B cell (primary cell): ENCODE measurements around the gene COX6B2. TPM values are rescaled to one million over a fixed set of nuclear protein-coding genes. Genes with fewer than 3 reads are reported as not detected.

ENCODE experiments used
- ATAC-seq: fragments of 200-7000 bp; cut with Tn5 transposase; one replicate; pipeline ENCODE4 v1.10.0; 2021; ENCODE audit warnings: low read depth, mild to moderate bottlenecking, moderate number of reproducible peaks, moderate library complexity
- CTCF ChIA-PET: fragments of 350-600 bp; sonication (Branson Sonifier 250); formaldehyde crosslinking; loops from one replicate; lab custom pipeline; 2021; ENCODE audit warnings: antibody characterized with exemption, inconsistent platforms; lab: Charles Lee
- POLR2A ChIA-PET: fragments of 350-600 bp; sonication (Branson Sonifier 250); formaldehyde crosslinking; loops from one replicate; lab custom pipeline; 2021; ENCODE audit warnings: antibody characterized with exemption; lab: Charles Lee
- DNase-seq: peaks from one replicate; pipeline ENCODE4 v3.0.0; 2013
- H2AFZ ChIP-seq: 2 replicates; pipeline ENCODE4 v1.6.1; 2012; ENCODE audit warnings: mild to moderate bottlenecking, low read depth, low read length; ENCODE audit not compliant: insufficient read depth, poor library complexity, severe bottlenecking
- H3K27ac ChIP-seq, 2 donors: 1 replicate in 1 of 2; 2 replicates in 1 of 2; pipeline ENCODE4 v1.5.1; 2012 to 2013; ENCODE audit warnings: low read length in 2 of 2, mild to moderate bottlenecking in 2 of 2, moderate library complexity in 1 of 2
- H3K27me3 ChIP-seq, 4 experiments: fragments of 200-600 bp in 1 of 4; sonication (generic) in 1 of 4; replicated peaks in 1 of 4; 1 replicate in 2 of 4; 2 replicates in 2 of 4; pipeline versions ENCODE4 v1.6.1 to v1.7.0; 2013 to 2016; ENCODE audit warnings: low read length in 3 of 4, mild to moderate bottlenecking in 2 of 4, mixed read lengths in 1 of 4, moderate library complexity in 1 of 4; ENCODE audit not compliant: insufficient read depth in 4 of 4, control insufficient read depth in 3 of 4; ENCODE audit errors: control extremely low read depth in 1 of 4
- H3K36me3 ChIP-seq, 2 experiments: replicated peaks in 1 of 2; 1 replicate in 1 of 2; 2 replicates in 1 of 2; pipeline versions ENCODE4 v1.6.1 to v1.7.1; 2013; ENCODE audit warnings: low read length in 1 of 2; ENCODE audit not compliant: insufficient read depth in 2 of 2, control insufficient read depth in 1 of 2; ENCODE audit errors: control extremely low read depth in 1 of 2, extremely low read depth in 1 of 2
- H3K4me1 ChIP-seq, 2 donors: fragments of 200-600 bp in 1 of 2; sonication (generic) in 1 of 2; 1 replicate in 1 of 2; 2 replicates in 1 of 2; pipeline versions ENCODE4 v1.5.1 to v1.6.1; 2013 to 2017; ENCODE audit warnings: low read length in 2 of 2; ENCODE audit not compliant: control insufficient read depth in 2 of 2, insufficient read depth in 2 of 2
- H3K4me2 ChIP-seq: replicated peaks from 2 replicates; pipeline ENCODE3; 2012; ENCODE audit warnings: mild to moderate bottlenecking, low read depth, low read length; ENCODE audit not compliant: poor library complexity, severe bottlenecking
- H3K4me3 ChIP-seq, 5 experiments: fragments of 200-600 bp in 1 of 5; sonication (generic) in 1 of 5; 1 replicate in 3 of 5; 2 replicates in 2 of 5; pipeline versions ENCODE4 v1.5.1 to v1.7.0; 2011 to 2016; ENCODE audit warnings: low read length in 4 of 5, mild to moderate bottlenecking in 4 of 5, low read depth in 2 of 5, control low read depth in 1 of 5, moderate library complexity in 1 of 5; ENCODE audit not compliant: insufficient read depth in 1 of 5; ENCODE audit errors: control extremely low read depth in 1 of 5, extremely low read depth in 1 of 5
- H3K79me2 ChIP-seq: fragments of 200-600 bp; sonication (generic); one replicate; pipeline ENCODE4 v1.6.0; 2016; ENCODE audit warnings: low read length; ENCODE audit not compliant: control insufficient read depth, insufficient read depth
- H3K9ac ChIP-seq: fragments of 200-600 bp; sonication (generic); 2 replicates; pipeline ENCODE4 v1.6.1; 2017; ENCODE audit warnings: mild to moderate bottlenecking, low read length, moderate library complexity
- H3K9me3 ChIP-seq, 3 donors: one replicate each; pipeline versions ENCODE4 v1.6.1 to v1.7.1; 2013; ENCODE audit warnings: low read length in 2 of 3; ENCODE audit not compliant: control insufficient read depth in 2 of 3, insufficient read depth in 1 of 3; ENCODE audit errors: control extremely low read depth in 1 of 3
- H4K20me1 ChIP-seq: 2 replicates; pipeline ENCODE4 v1.6.0; 2012; ENCODE audit warnings: mild to moderate bottlenecking, low read length; ENCODE audit not compliant: insufficient read depth, control insufficient read depth, poor library complexity, severe bottlenecking
- H3K27ac Mint-ChIP-seq: one replicate; pipeline ENCODE4 v1.8.0; 2021; ENCODE audit warnings: mixed read lengths
- H3K27me3 Mint-ChIP-seq: one replicate; pipeline ENCODE4 v1.8.0; 2021; ENCODE audit warnings: mixed read lengths
- H3K4me1 Mint-ChIP-seq: one replicate; pipeline ENCODE4 v1.8.0; 2021; ENCODE audit warnings: mixed read lengths
- H3K4me3 Mint-ChIP-seq: one replicate; pipeline ENCODE4 v1.8.0; 2021; ENCODE audit warnings: mixed read lengths
- H3K9me3 Mint-ChIP-seq: one replicate; pipeline ENCODE4 v1.8.0; 2022; ENCODE audit warnings: mixed read lengths; ENCODE audit not compliant: insufficient read depth
- EZH2 ChIP-seq: IDR thresholded peaks from 2 replicates; pipeline ENCODE4 v1.6.1; 2012; ENCODE audit warnings: borderline replicate concordance, low read depth, mild to moderate bottlenecking, moderate library complexity, low read length; ENCODE audit not compliant: insufficient read depth, poor library complexity, severe bottlenecking
- WGBS: methylation state at CpG from one replicate; pipeline ENCODE4 v1.1.5; 2013; ENCODE audit warnings: missing lambda C conversion rate; ENCODE audit not compliant: insufficient coverage; 5-methylcytosine and 5-hydroxymethylcytosine counted together
- intact Hi-C: fragments of 100-400 bp; cut with micrococcal nuclease; formaldehyde crosslinking; loops from one replicate; pipeline ENCODE4 v1.10.0; 2022
- polyA plus RNA-seq: library from polyadenylated mRNA; depleted of rRNA; stranded (reverse); fragments of >200 nt; gene quantifications from 2 replicates; pipeline ENCODE4 v1.2.3, GENCODE V29; 2012
- total RNA-seq, 2 donors: library from RNA; stranded (reverse); fragments of 120-200 nt in 1 of 2; gene quantifications; 1 replicate in 1 of 2; 2 replicates in 1 of 2; pipeline versions ENCODE4 v1.2.3 to v1.2.4, GENCODE V29; 2013 to 2022
- TF ChIP-seq, protein P1 (sequence below): fragments of 200-600 bp; IDR thresholded peaks from one replicate; pipeline ENCODE4 v1.8.0; 2022; ENCODE audit warnings: antibody characterized with exemption, mild to moderate bottlenecking

Gene COX6B2
- total and polyA plus RNA-seq, 2 donors (not counting 1 experiment from before 2014, with no cell fraction given): not detected

DNA sequence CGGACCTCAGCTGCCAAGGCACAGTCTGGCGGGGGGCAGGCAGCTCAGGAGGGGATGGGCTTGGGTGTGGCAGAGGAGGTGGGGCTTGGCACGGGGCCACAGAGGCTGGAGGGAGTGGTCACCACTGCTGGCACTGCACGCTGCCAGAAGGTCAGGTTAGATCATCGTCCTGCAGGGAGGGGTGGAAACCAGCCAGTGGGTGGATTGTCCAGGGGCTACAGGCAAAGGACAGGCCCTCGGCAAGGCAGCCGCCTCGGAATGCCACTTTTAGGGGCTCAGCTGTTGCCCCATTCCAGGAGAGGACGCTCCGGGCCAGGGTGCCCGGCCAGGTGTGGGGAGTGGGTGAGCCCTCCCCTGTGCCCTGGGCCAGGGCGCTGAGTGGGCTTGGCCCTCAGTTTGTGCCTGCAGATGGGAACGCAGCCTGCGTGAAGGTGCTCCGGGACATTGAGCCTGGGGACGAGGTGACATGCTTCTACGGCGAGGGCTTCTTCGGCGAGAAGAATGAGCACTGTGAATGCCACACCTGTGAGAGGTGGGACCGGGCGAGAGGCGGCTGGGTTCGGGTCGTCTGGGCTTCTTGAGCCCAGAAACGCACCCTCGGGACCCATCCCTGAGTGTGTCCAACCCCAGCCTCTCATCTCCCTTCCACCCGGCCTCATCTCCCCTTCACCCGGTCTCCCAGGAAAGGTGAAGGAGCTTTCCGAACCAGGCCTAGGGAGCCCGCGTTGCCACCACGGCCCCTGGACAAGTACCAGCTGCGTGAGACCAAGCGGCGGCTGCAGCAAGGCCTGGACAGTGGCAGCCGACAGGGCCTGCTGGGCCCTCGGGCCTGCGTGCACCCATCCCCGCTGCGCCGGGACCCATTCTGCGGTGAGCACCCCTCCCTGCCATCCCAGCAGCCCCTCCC, 8.4 kb downstream of the COX6B2 start:
- H3K4me2 ChIP-seq: no peak overlapping the region
- Mint-ChIP-seq H3K27me3 (peaks cover 7% of the 10 kb centered on the region), H3K9me3 (no peaks in the 10 kb centered on the region), H3K4me3 (no peak overlapping the region), H3K27ac (no peak overlapping the region), H3K4me1 (peaks cover 3% of the 10 kb centered on the region)
- no peak overlapping the region for H3K27ac ChIP-seq
- WGBS: 96% methylated on average over 43 of the region's 43 CpGs
- ChIA-PET POLR2A (no interaction called here), CTCF (no interaction called here)
- no peak overlapping the region for H3K9ac ChIP-seq
- no peak overlapping the region for H3K4me3 ChIP-seq
- H2AFZ ChIP-seq: no peak overlapping the region
- H3K79me2 ChIP-seq: peaks cover 6% of the 10 kb centered on the region
- TF ChIP-seq, protein P1, sequence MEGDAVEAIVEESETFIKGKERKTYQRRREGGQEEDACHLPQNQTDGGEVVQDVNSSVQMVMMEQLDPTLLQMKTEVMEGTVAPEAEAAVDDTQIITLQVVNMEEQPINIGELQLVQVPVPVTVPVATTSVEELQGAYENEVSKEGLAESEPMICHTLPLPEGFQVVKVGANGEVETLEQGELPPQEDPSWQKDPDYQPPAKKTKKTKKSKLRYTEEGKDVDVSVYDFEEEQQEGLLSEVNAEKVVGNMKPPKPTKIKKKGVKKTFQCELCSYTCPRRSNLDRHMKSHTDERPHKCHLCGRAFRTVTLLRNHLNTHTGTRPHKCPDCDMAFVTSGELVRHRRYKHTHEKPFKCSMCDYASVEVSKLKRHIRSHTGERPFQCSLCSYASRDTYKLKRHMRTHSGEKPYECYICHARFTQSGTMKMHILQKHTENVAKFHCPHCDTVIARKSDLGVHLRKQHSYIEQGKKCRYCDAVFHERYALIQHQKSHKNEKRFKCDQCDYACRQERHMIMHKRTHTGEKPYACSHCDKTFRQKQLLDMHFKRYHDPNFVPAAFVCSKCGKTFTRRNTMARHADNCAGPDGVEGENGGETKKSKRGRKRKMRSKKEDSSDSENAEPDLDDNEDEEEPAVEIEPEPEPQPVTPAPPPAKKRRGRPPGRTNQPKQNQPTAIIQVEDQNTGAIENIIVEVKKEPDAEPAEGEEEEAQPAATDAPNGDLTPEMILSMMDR: no peak
- TF ChIP-seq EZH2: no peak
- peaks cover 3 to 6% of the 10 kb centered on the region in 2 donors for H3K4me1 ChIP-seq
- no peaks in the 10 kb centered on the region for H3K9me3 ChIP-seq
- no peaks in the 10 kb centered on the region for H4K20me1 ChIP-seq
- ATAC-seq (no peak), DNase-seq (no peak)
- H3K36me3 ChIP-seq: peaks cover 0 to 10% of the 10 kb centered on the region in 2 experiments
- peaks cover 0 to 11% (median under 1%) of the 10 kb centered on the region in 4 experiments for H3K27me3 ChIP-seq
- intact Hi-C loops: no loop called here
